ENCODE results near the gene ADH1C. TPM values are rescaled to one million over a fixed set of nuclear protein-coding genes. Genes with fewer than 3 reads are reported as not detected.
A peak's percentile ranks its signal among the peaks of the same experiment; 100 is the strongest.
"Not testable (repeated sequence)": the region's sequence is repeated elsewhere in the genome, so short reads cannot be mapped to it uniquely, and the experiment has no call there.

The ADH1C gene
- total and polyA plus RNA-seq, 5 donors: 1.2 to 4.3 (median 3.3) TPM

DNA sequence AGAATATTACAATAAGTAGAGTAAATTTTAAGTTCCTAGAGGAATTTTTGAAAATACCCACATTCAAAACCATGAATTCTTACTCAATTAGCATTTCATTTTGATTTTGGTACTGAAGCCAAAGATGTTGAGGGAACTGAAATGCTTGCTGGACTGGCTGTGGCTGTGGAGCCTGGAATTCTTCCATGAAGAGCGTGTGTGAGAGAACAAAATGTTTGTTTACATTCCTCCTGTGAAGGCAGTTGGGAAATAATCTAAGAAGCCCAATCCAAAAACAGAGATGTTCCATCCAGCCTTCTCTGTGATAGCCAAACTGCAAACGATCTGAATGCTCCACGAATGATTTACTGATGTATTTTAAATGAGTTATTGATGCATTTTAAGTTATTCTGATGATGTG is 27.6 kb downstream of the ADH1C start:
- Histone ChIP-seq H3K27ac (ENCODE audit: low read length) (no peak overlapping the region), H3K9me3 (ENCODE audit: control insufficient read depth, low read length) (no peaks in the 10 kb centered on the region), H3K27me3 (ENCODE audit: control insufficient read depth, insufficient read depth) (no peaks in the 10 kb centered on the region), H3K4me3 (ENCODE audit: low read length) (no peak overlapping the region), H3K4me1 (ENCODE audit: control insufficient read depth, insufficient read depth, low read length) (no peaks in the 10 kb centered on the region)
- 37% methylated on average over 3 of the region's 3 CpGs for WGBS
- intact Hi-C loops (cut with DNase I): no loop called here
- peak; percentile 85 to 87 for ATAC-seq
- DNase-seq: peak; percentile 69 to 86 (median 76)

DNA sequence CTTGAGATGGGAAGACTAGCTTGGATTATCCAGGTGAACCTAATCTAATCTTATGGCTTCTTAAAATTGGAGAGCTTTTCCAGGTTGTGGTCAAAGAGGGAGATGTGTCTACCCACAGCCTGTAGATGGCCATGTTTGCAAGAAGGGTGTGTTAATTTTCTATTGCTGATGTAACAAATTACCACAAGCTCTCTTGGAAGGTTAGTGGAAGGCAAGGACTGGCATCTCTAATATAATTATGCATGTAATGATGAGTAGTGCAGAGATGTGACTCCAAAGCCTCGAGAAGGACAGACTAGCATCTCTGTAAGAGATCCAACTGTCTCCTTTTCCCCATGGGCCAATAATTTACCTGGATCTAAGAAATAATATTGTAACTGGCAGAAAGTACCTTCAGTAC is 28.2 kb downstream of the ADH1C start:
- intact Hi-C loops (cut with DNase I): no loop called here
- no peak for ATAC-seq
- no peak for DNase-seq
- H3K4me3 ChIP-seq (ENCODE audit: low read length): no peak overlapping the region
- no peaks in the 10 kb centered on the region for H3K4me1 ChIP-seq (ENCODE audit: control insufficient read depth, insufficient read depth, low read length)
- no peaks in the 10 kb centered on the region for H3K9me3 ChIP-seq (ENCODE audit: control insufficient read depth, low read length)
- 51% methylated on average over 1 of the region's 1 CpG for WGBS
- H3K27me3 ChIP-seq (ENCODE audit: control insufficient read depth, insufficient read depth): no peaks in the 10 kb centered on the region
- H3K27ac ChIP-seq (ENCODE audit: low read length): peak overlapping the region; percentile 82

DNA sequence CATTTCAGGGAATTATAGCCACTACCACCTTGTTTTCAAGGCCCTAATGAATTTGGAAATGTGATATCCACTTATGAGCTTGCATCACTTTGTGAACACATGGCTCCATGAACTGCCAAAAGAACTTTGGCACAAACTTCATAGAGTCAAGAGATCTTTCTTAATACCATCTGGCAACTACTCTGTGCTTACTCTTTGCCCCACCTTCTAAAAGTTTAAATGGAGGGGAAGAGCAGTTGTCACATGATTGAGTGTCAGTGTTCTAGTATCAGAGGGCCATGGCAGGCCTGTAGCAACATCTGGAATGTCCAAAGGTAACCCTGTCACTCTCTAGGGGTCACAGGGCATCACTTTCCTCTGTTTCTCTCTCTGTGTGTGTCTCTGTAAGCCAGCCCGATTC is 28.8 kb downstream of the ADH1C start:
- DNase-seq (no peak), ATAC-seq (peak; percentile 84 to 85)
- Histone ChIP-seq H3K4me1 (ENCODE audit: control insufficient read depth, insufficient read depth, low read length) (no peaks in the 10 kb centered on the region), H3K4me3 (ENCODE audit: low read length) (no peak overlapping the region), H3K27me3 (ENCODE audit: control insufficient read depth, insufficient read depth) (no peaks in the 10 kb centered on the region), H3K9me3 (ENCODE audit: control insufficient read depth, low read length) (no peaks in the 10 kb centered on the region), H3K27ac (ENCODE audit: low read length) (peak overlapping the region; percentile 82)
- 92% methylated on average over 1 of the region's 1 CpG for WGBS
- intact Hi-C loops (cut with DNase I): no loop called here

DNA sequence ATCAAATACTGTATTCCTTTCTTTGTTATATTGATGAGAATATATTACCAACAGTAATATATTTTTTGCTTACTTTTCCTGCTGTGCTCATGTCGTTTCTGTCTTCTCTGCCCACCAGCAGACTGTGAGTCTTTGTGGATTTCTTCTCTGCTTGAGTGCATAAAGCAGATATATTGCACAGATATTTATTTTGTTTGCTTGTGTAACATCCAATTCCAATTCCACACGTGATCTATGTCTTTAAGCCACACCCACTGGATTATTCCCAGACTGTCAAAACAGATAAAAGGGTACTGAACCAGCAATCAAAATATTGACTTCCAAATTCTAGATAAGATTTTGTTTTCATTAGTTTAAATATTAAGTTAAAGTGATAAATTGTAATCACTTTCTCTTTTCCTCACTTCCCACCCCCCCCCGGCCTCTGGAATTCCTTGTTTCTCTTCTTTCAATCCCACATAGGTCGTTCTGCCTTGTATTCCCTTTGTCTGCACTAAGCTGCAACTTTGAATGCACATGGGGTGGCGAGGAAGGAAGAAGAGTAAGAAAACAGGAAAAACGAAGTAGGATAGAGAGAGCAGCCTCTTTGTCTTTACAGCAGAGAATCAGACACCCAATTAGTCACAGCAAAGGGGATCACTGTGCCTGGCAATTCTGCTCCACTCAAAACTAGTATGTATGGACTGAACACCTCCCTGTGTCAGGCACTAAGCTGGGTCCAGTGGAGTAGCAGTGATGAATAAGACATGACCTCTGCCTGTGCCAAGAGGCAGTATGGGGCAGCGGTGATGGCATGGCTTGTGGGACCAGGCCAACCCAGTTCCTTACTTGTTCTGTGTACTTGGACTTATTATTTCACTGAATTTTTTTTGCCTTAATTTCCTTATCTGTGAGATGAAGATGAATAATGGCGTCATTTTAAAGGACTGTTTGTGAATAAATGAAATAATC is 31.0 kb downstream of the ADH1C start, which contains the start of gene ADH1B:
ADH1B (minus strand) TSS at position 161 of the 951 bp plus-strand sequence; CDS start at position 91, 70 bp downstream.
- Histone ChIP-seq H3K4me3 (ENCODE audit: low read length) (peak within 1 kb of the TSS; percentile 82), H3K27me3 (ENCODE audit: control insufficient read depth, insufficient read depth) (no peaks in the 10 kb centered on the region), H3K9me3 (ENCODE audit: control insufficient read depth, low read length) (no peaks in the 10 kb centered on the region), H3K4me1 (ENCODE audit: control insufficient read depth, insufficient read depth, low read length) (no peaks in the 10 kb centered on the region), H3K27ac (ENCODE audit: low read length) (peak within 1 kb of the TSS; percentile 60)
- peak in 1 of 3 donors; percentile 33 for DNase-seq
- ATAC-seq: peak; percentile 28 to 34
- intact Hi-C loops (cut with DNase I): no loop called here
- WGBS: 27% methylated on average over 8 of the region's 8 CpGs

DNA sequence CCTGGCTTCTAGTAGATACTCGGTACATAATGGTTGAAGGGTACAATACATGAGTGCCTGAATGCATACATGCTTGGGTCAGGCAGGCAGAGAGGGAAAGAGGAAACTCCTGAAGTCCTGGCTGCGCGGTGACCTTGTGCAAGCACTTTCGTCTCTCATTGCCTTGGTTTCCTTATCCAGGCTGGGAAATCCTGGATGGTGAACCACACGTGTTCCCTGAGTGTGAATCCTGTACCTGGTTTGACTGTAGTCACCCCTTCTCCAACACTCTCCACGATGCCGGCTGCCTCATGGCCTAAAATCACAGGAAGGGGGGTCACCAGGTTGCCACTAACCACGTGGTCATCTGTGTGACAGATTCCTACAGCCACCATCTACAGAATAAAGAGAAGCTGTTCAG is 34.7 kb downstream of the ADH1C start:
- H3K4me1 ChIP-seq (ENCODE audit: control insufficient read depth, insufficient read depth, low read length); ATAC-seq; H3K4me3 ChIP-seq (ENCODE audit: low read length); intact Hi-C loops (cut with DNase I); H3K27me3 ChIP-seq (ENCODE audit: control insufficient read depth, insufficient read depth); DNase-seq; H3K9me3 ChIP-seq (ENCODE audit: control insufficient read depth, low read length): not testable (repeated sequence)
- H3K27ac ChIP-seq (ENCODE audit: low read length): peak overlapping the region; percentile 11
- WGBS: 86% methylated on average over 8 of the region's 8 CpGs

DNA sequence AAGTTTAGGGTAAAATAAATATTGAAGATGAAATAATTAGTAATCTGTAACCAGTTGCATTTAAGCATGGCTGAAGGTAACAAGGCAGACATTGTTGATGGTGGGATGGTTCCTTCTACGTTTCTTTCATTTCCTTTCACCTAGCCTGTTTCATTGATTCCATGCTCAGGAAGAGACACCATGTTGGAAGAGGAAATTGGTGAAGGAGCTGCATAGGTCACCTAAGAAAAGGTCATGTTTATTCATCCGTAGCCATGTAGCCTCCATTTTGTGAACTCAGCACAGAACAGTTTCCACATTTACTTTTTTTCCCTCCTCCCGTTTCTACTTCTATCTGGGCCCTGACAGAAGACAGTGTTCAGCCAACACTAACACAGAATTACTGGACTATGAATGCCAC is 35.2 kb downstream of the ADH1C start:
- Histone ChIP-seq H3K27ac (ENCODE audit: low read length) (peak overlapping the region; percentile 11), H3K4me3 (ENCODE audit: low read length) (no peak overlapping the region), H3K27me3 (ENCODE audit: control insufficient read depth, insufficient read depth) (no peaks in the 10 kb centered on the region), H3K9me3 (ENCODE audit: control insufficient read depth, low read length) (no peaks in the 10 kb centered on the region), H3K4me1 (ENCODE audit: control insufficient read depth, insufficient read depth, low read length) (no peaks in the 10 kb centered on the region)
- no peak for ATAC-seq
- 78% methylated on average over 3 of the region's 3 CpGs for WGBS
- no peak for DNase-seq
- intact Hi-C loops (cut with DNase I): no loop called here

DNA sequence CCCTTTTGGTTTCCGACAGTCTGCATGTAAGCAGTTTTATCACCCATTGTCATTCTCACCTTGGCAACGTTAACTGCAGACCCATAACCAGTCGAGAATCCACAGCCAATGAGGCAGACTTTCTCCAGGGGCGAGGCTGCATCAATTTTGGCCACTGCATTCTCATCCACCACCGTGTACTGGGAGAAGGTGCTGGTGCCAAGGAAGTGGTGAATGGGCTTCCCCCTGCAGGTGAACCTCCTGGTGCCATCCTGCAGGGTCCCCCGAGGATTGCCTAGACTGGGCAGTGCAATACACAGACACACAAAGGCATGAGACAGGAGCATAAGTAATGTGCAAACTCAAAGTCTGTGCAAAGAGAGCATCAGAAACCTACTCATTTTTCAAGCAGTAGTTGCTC is 36.7 kb downstream of the ADH1C start:
- intact Hi-C loops (cut with DNase I): no loop called here
- Histone ChIP-seq H3K27ac (ENCODE audit: low read length) (no peak overlapping the region), H3K4me3 (ENCODE audit: low read length) (no peak overlapping the region), H3K27me3 (ENCODE audit: control insufficient read depth, insufficient read depth) (no peaks in the 10 kb centered on the region), H3K4me1 (ENCODE audit: control insufficient read depth, insufficient read depth, low read length) (no peaks in the 10 kb centered on the region), H3K9me3 (ENCODE audit: control insufficient read depth, low read length) (no peaks in the 10 kb centered on the region)
- no peak for DNase-seq
- WGBS: 73% methylated on average over 6 of the region's 6 CpGs
- ATAC-seq: peak in 1 of 2 donors; percentile 19

DNA sequence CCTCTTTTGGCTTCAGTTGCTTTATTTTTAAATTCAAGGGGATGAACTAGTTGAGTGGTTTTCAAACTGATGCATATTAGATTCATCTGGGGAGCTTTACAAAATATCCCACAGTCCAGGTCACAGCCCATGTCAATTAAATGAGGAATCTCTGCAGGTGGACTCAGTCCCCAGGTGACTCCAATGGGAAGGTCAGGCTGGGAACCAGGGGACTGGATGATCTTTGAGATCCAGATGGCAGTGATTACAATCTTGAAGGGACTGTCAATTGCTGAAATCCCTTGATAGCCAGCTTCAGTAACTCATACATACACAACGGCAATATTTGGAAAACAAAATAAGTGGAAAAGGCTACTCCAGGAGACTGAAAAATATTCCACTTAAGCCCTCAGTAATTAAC is 38.3 kb downstream of the ADH1C start:
- 80% methylated on average over 1 of the region's 1 CpG for WGBS
- no peaks in the 10 kb centered on the region for H3K4me1 ChIP-seq (ENCODE audit: control insufficient read depth, insufficient read depth, low read length)
- ATAC-seq (no peak), DNase-seq (no peak)
- no peak overlapping the region for H3K4me3 ChIP-seq (ENCODE audit: low read length)
- no peak overlapping the region for H3K27ac ChIP-seq (ENCODE audit: low read length)
- H3K9me3 ChIP-seq (ENCODE audit: control insufficient read depth, low read length): no peaks in the 10 kb centered on the region
- intact Hi-C loops (cut with DNase I): no loop called here
- no peaks in the 10 kb centered on the region for H3K27me3 ChIP-seq (ENCODE audit: control insufficient read depth, insufficient read depth)

DNA sequence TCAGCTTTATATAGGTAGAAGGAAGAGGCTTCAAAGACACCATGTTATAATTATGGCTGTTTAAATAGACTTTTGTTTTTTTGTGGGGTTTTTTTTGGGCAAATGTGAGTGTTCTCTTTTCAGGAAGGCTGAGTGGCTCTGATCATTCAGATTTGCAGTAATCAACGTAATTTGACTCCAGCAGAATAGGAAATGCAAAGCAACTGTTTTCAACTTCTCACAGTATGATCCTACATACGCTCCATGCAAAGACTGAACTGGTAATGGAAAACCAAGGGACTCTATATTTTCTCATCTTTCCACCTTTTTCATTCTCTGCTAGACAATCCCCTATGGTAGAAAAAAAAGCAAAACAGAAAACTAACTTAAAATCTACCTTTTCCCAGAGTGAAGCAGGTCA is 42.2 kb downstream of the ADH1C start:
- DNase-seq: no peak
- Histone ChIP-seq H3K27me3 (ENCODE audit: control insufficient read depth, insufficient read depth) (no peaks in the 10 kb centered on the region), H3K4me3 (ENCODE audit: low read length) (no peak overlapping the region), H3K4me1 (ENCODE audit: control insufficient read depth, insufficient read depth, low read length) (no peaks in the 10 kb centered on the region), H3K27ac (ENCODE audit: low read length) (no peak overlapping the region), H3K9me3 (ENCODE audit: control insufficient read depth, low read length) (no peaks in the 10 kb centered on the region)
- intact Hi-C loops (cut with DNase I): no loop called here
- no peak for ATAC-seq
- 66% methylated on average over 2 of the region's 2 CpGs for WGBS

DNA sequence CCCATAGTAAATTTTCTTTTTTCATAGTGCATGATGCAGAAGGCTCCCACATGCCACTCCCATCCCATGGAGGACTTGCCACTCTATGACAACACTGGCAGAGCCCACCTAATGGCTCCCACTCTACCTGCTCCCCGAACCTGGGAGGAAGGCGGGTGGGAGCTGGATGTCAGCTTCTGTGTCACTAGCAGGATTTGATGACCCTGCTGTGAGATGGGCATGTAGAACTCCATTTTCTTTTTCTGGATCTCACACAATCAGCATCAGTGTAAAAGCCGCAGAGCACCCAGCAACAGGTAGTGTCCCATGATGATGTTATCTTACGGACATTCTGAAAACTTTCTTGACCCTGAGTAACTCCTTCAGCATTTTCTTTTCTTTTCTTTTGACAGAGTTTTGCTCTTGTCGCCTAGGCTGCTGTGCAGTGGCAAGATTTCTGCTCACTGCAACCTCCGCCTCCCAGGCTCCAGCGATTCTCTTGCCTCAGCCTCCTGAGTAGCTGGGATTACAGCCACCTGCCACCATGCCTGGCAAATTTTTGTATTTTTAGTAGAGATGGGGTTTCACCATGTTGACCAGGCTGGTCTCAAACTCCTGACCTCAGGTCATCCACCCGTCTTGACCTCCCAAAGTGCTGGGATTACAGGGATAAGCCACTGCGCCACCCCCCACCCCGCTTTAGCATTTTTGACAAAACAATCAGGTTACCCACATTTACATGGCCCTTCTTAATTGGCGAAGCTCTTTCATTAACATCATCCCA is 46.7 kb downstream of the ADH1C start:
- Histone ChIP-seq H3K27me3 (ENCODE audit: control insufficient read depth, insufficient read depth) (no peaks in the 10 kb centered on the region), H3K27ac (ENCODE audit: low read length) (no peak overlapping the region), H3K4me1 (ENCODE audit: control insufficient read depth, insufficient read depth, low read length) (no peaks in the 10 kb centered on the region), H3K4me3 (ENCODE audit: low read length) (no peak overlapping the region), H3K9me3 (ENCODE audit: control insufficient read depth, low read length) (no peaks in the 10 kb centered on the region)
- DNase-seq (peak in 1 of 3 donors; percentile 69), ATAC-seq (peak in 1 of 2 donors; percentile 58)
- intact Hi-C loops (cut with DNase I): no loop called here
- WGBS: 91% methylated on average over 11 of the region's 11 CpGs

All from right cardiac atrium (tissue), 5 donors.